HEK293 (cell line): ENCODE results near the gene ZNF445.

Experiments used
- SETDB1 ChIP-seq: IDR thresholded peaks from one replicate; pipeline ENCODE4 v1.6.1; 2017; ENCODE audit warnings: mild to moderate bottlenecking, low read length, moderate library complexity, mixed read lengths; ENCODE audit not compliant: insufficient read length
- YY1 ChIP-seq: fragments of 450-650 bp; formaldehyde crosslinking; IDR thresholded peaks from 2 replicates; pipeline ENCODE4 v1.5.1; 2018; ENCODE audit warnings: missing biosample characterization, missing genetic modification characterization
- ZFP37 ChIP-seq: fragments of 450-650 bp; formaldehyde crosslinking; IDR thresholded peaks from 2 replicates; pipeline ENCODE4 v1.5.1; 2016; ENCODE audit warnings: missing biosample characterization, missing genetic modification characterization
- ZNF416 ChIP-seq: fragments of 450-650 bp; formaldehyde crosslinking; IDR thresholded peaks from 2 replicates; pipeline ENCODE4 v1.5.1; 2016; ENCODE audit warnings: missing biosample characterization, missing genetic modification characterization
- ZNF549 ChIP-seq: fragments of 450-650 bp; IDR thresholded peaks from 2 replicates; pipeline ENCODE4 v1.5.1; 2018; ENCODE audit warnings: missing biosample characterization, missing genetic modification characterization, mild to moderate bottlenecking, inconsistent platforms, moderate library complexity
- ZNF830 ChIP-seq: fragments of 450-650 bp; IDR thresholded peaks from 2 replicates; pipeline ENCODE4 v1.5.0; 2018; ENCODE audit warnings: missing biosample characterization, missing genetic modification characterization, low read depth, mild to moderate bottlenecking, moderate library complexity
- TF ChIP-seq, protein P1 (sequence below): fragments of 450-650 bp; formaldehyde crosslinking; IDR thresholded peaks from 2 replicates; pipeline ENCODE4 v1.5.1; 2016; ENCODE audit warnings: missing biosample characterization, missing genetic modification characterization
- TF ChIP-seq, protein P2 (sequence below): fragments of 450-650 bp; formaldehyde crosslinking; IDR thresholded peaks from 2 replicates; pipeline ENCODE4 v1.5.1; 2016; ENCODE audit warnings: missing biosample characterization, missing genetic modification characterization
- TF ChIP-seq, protein P3 (sequence below): fragments of 450-650 bp; formaldehyde crosslinking; IDR thresholded peaks from 2 replicates; pipeline ENCODE4 v1.5.1; 2017; ENCODE audit warnings: missing biosample characterization, missing genetic modification characterization
- TF ChIP-seq, protein P4 (sequence below): fragments of 450-650 bp; formaldehyde crosslinking; IDR thresholded peaks from 2 replicates; pipeline ENCODE4 v1.5.1; 2016; ENCODE audit warnings: missing biosample characterization, missing genetic modification characterization
- TF ChIP-seq, protein P5 (sequence below): fragments of 450-650 bp; formaldehyde crosslinking; IDR thresholded peaks from 2 replicates; pipeline ENCODE4 v1.5.1; 2016; ENCODE audit warnings: missing biosample characterization, missing genetic modification characterization
- TF ChIP-seq, protein P6 (sequence below): fragments of 450-650 bp; formaldehyde crosslinking; IDR thresholded peaks from 2 replicates; pipeline ENCODE4 v1.5.1; 2016; ENCODE audit warnings: missing biosample characterization, missing genetic modification characterization
- TF ChIP-seq, protein P7 (sequence below): fragments of 450-650 bp; formaldehyde crosslinking; IDR thresholded peaks from 2 replicates; pipeline ENCODE4 v1.5.1; 2016; ENCODE audit warnings: missing biosample characterization, missing genetic modification characterization

DNA sequence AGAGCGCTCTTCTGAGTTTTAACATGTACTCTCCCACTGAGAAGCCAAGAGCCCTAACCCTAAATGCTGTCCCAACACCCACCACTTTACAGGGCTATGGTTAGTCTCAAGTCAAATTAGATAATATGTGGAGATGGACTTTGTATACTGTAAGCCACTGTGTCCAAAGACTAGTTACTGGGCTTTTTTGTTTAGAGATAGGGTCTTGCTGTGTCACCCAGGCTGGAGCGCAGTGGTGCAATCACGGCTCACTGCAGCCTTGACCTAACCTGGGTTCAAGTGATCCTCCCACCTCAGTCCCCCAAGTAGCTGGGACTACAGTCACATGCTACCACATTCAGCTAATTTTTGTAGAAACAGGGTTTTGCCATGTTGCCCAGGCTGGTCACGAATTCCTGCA lies 23.2 kb downstream of the ZNF445 start:
- TF ChIP-seq, protein P1, sequence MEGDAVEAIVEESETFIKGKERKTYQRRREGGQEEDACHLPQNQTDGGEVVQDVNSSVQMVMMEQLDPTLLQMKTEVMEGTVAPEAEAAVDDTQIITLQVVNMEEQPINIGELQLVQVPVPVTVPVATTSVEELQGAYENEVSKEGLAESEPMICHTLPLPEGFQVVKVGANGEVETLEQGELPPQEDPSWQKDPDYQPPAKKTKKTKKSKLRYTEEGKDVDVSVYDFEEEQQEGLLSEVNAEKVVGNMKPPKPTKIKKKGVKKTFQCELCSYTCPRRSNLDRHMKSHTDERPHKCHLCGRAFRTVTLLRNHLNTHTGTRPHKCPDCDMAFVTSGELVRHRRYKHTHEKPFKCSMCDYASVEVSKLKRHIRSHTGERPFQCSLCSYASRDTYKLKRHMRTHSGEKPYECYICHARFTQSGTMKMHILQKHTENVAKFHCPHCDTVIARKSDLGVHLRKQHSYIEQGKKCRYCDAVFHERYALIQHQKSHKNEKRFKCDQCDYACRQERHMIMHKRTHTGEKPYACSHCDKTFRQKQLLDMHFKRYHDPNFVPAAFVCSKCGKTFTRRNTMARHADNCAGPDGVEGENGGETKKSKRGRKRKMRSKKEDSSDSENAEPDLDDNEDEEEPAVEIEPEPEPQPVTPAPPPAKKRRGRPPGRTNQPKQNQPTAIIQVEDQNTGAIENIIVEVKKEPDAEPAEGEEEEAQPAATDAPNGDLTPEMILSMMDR (tag by site-specific recombination), result no peak
- TF ChIP-seq, protein P2, sequence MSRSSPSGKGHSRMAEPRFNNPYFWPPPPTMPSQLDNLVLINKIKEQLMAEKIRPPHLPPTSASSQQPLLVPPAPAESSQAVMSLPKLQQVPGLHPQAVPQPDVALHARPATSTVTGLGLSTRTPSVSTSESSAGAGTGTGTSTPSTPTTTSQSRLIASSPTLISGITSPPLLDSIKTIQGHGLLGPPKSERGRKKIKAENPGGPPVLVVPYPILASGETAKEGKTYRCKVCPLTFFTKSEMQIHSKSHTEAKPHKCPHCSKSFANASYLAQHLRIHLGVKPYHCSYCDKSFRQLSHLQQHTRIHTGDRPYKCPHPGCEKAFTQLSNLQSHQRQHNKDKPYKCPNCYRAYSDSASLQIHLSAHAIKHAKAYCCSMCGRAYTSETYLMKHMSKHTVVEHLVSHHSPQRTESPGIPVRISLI, result no peak
- TF ChIP-seq ZNF416 (tag by site-specific recombination), result no peak
- TF ChIP-seq, protein P3, sequence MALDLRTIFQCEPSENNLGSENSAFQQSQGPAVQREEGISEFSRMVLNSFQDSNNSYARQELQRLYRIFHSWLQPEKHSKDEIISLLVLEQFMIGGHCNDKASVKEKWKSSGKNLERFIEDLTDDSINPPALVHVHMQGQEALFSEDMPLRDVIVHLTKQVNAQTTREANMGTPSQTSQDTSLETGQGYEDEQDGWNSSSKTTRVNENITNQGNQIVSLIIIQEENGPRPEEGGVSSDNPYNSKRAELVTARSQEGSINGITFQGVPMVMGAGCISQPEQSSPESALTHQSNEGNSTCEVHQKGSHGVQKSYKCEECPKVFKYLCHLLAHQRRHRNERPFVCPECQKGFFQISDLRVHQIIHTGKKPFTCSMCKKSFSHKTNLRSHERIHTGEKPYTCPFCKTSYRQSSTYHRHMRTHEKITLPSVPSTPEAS (tag by site-specific recombination), result no peak
- TF ChIP-seq ZNF830 (tag by site-specific recombination), result no peak
- TF ChIP-seq, protein P4, sequence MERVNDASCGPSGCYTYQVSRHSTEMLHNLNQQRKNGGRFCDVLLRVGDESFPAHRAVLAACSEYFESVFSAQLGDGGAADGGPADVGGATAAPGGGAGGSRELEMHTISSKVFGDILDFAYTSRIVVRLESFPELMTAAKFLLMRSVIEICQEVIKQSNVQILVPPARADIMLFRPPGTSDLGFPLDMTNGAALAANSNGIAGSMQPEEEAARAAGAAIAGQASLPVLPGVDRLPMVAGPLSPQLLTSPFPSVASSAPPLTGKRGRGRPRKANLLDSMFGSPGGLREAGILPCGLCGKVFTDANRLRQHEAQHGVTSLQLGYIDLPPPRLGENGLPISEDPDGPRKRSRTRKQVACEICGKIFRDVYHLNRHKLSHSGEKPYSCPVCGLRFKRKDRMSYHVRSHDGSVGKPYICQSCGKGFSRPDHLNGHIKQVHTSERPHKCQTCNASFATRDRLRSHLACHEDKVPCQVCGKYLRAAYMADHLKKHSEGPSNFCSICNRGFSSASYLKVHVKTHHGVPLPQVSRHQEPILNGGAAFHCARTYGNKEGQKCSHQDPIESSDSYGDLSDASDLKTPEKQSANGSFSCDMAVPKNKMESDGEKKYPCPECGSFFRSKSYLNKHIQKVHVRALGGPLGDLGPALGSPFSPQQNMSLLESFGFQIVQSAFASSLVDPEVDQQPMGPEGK (tag by site-specific recombination), result no peak
- TF ChIP-seq YY1 (tag by site-specific recombination), result no peak
- TF ChIP-seq, protein P5, sequence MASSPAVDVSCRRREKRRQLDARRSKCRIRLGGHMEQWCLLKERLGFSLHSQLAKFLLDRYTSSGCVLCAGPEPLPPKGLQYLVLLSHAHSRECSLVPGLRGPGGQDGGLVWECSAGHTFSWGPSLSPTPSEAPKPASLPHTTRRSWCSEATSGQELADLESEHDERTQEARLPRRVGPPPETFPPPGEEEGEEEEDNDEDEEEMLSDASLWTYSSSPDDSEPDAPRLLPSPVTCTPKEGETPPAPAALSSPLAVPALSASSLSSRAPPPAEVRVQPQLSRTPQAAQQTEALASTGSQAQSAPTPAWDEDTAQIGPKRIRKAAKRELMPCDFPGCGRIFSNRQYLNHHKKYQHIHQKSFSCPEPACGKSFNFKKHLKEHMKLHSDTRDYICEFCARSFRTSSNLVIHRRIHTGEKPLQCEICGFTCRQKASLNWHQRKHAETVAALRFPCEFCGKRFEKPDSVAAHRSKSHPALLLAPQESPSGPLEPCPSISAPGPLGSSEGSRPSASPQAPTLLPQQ (tag by site-specific recombination), result no peak
- no peak for TF ChIP-seq SETDB1
- TF ChIP-seq, protein P6, sequence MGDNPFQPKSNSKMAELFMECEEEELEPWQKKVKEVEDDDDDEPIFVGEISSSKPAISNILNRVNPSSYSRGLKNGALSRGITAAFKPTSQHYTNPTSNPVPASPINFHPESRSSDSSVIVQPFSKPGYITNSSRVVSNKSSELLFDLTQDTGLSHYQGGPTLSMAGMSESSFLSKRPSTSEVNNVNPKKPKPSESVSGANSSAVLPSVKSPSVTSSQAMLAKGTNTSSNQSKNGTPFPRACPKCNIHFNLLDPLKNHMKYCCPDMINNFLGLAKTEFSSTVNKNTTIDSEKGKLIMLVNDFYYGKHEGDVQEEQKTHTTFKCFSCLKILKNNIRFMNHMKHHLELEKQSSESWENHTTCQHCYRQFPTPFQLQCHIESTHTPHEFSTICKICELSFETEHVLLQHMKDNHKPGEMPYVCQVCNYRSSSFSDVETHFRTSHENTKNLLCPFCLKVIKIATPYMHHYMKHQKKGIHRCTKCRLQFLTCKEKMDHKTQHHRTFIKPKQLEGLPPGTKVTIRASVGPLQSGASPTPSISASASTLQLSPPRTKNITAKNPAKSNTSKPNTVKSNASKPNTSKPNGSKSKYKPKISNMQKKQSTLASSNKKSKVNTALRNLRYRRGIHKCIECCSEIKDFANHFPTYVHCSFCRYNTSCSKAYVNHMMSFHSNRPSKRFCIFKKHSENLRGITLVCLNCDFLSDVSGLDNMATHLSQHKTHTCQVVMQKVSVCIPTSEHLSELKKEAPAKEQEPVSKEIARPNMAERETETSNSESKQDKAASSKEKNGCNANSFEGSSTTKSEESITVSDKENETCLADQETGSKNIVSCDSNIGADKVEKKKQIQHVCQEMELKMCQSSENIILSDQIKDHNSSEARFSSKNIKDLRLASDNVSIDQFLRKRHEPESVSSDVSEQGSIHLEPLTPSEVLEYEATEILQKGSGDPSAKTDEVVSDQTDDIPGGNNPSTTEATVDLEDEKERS (tag by site-specific recombination), result no peak
- no peak for TF ChIP-seq ZFP37 (tag by site-specific recombination)
- no peak for TF ChIP-seq ZNF549 (tag by site-specific recombination)
- TF ChIP-seq, protein P7, sequence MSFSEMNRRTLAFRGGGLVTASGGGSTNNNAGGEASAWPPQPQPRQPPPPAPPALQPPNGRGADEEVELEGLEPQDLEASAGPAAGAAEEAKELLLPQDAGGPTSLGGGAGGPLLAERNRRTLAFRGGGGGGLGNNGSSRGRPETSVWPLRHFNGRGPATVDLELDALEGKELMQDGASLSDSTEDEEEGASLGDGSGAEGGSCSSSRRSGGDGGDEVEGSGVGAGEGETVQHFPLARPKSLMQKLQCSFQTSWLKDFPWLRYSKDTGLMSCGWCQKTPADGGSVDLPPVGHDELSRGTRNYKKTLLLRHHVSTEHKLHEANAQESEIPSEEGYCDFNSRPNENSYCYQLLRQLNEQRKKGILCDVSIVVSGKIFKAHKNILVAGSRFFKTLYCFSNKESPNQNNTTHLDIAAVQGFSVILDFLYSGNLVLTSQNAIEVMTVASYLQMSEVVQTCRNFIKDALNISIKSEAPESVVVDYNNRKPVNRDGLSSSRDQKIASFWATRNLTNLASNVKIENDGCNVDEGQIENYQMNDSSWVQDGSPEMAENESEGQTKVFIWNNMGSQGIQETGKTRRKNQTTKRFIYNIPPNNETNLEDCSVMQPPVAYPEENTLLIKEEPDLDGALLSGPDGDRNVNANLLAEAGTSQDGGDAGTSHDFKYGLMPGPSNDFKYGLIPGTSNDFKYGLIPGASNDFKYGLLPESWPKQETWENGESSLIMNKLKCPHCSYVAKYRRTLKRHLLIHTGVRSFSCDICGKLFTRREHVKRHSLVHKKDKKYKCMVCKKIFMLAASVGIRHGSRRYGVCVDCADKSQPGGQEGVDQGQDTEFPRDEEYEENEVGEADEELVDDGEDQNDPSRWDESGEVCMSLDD (tag by site-specific recombination), result no peak
